Right ventricle myocardium superior (tissue), 1 donor: ENCODE measurements around the gene ZBTB40. TPM values are rescaled to one million over a fixed set of nuclear protein-coding genes. Genes with fewer than 3 reads are reported as not detected.

Experiments
- ATAC-seq: fragments of 200-7000 bp; cut with Tn5 transposase; one replicate; pipeline ENCODE4 v1.9.1; 2020; ENCODE audit warnings: mild to moderate bottlenecking; ENCODE audit not compliant: poor library complexity
- DNase-seq: peaks from one replicate; pipeline ENCODE4 v3.0.0-alpha.2; 2020
- intact Hi-C: fragments of 100-400 bp; cut with DNase I; formaldehyde crosslinking; loops from one replicate; pipeline ENCODE4 v1.11.2; 2022
- long read RNA-seq: library from polyadenylated mRNA; unstranded; transcript quantifications from one replicate; pipeline ENCODE4 v2.0.0, GENCODE V29; 2021
- total RNA-seq: library from RNA; stranded (reverse); fragmentation: NEBNext Ultra II Directional; extraction: Animal tissue kit (Norgen Biotek cat#: 25700); gene quantifications from one replicate; pipeline ENCODE4 v1.2.1, GENCODE V29; 2021
- donor health status: DM: no; HTN: yes; CAD: no; lungs with severe emphysema.

The ZBTB40 gene
- 15.0 TPM for total RNA-seq
- long read RNA-seq, full-length matches to known transcripts: 2 of 53 reads
- long read RNA-seq, partial matches to known transcripts: 51 of 53 reads
- long read RNA-seq, other reads (novel, unspliced or antisense): 0 of 53 reads

GRCh38 chr1:22451702-22452480 lies at the start of gene ZBTB40:
Gene ZBTB40, plus strand, starts transcription at chr1:22451851. Its CDS starts 38,098 bp downstream, at chr1:22489949.
- peak; percentile 97 for ATAC-seq
- DNase-seq: peak; percentile 99
- intact Hi-C loops: no loop called here

- intact Hi-C loops: no loop called here
- DNase-seq (no peak), ATAC-seq (no peak)
Measured at GRCh38 chr1:22402356-22403053, 49.1 kb upstream of the ZBTB40 start.

- no peak for ATAC-seq
- DNase-seq: no peak
- intact Hi-C loops: no loop called here
Measured at GRCh38 chr1:22404486-22404885, 47.2 kb upstream of the ZBTB40 start.

GRCh38 chr1:22406722-22407495 lies 44.7 kb upstream of the ZBTB40 start:
- DNase-seq (no peak), ATAC-seq (no peak)
- intact Hi-C loops: no loop called here

GRCh38 chr1:22408230-22408629 lies 43.4 kb upstream of the ZBTB40 start:
- DNase-seq (no peak), ATAC-seq (no peak)
- intact Hi-C loops: no loop called here

GRCh38 chr1:22410401-22410800 lies 41.2 kb upstream of the ZBTB40 start:
- intact Hi-C loops: loop anchor here (10.0 kb wide), 1 partner anchor 306 kb away; no protein-coding TSS in a partner anchor
- DNase-seq: no peak
- ATAC-seq: no peak

- intact Hi-C loops: loop anchor here (10.0 kb wide), 1 partner anchor 306 kb away; no protein-coding TSS in a partner anchor
- DNase-seq (no peak), ATAC-seq (no peak)
Measured at GRCh38 chr1:22410928-22411495, 40.6 kb upstream of the ZBTB40 start.

GRCh38 chr1:22411589-22411988 lies 40.1 kb upstream of the ZBTB40 start:
- ATAC-seq (no peak), DNase-seq (no peak)
- intact Hi-C loops: loop anchor here (10.0 kb wide), 1 partner anchor 307 kb away; no protein-coding TSS in a partner anchor

- no peak for DNase-seq
- no peak for ATAC-seq
- intact Hi-C loops: loop anchor here (10.0 kb wide), 1 partner anchor 308 kb away; no protein-coding TSS in a partner anchor
Measured at GRCh38 chr1:22412932-22413727, 38.5 kb upstream of the ZBTB40 start.

- ATAC-seq (no peak), DNase-seq (no peak)
- intact Hi-C loops: loop anchor here (10.0 kb wide), 1 partner anchor 309 kb away; no protein-coding TSS in a partner anchor
Measured at GRCh38 chr1:22413799-22414198, 37.9 kb upstream of the ZBTB40 start.

- no peak for ATAC-seq
Measured at GRCh38 chr1:22414244-22414751, 37.4 kb upstream of the ZBTB40 start.

GRCh38 chr1:22415489-22415888 lies 36.2 kb upstream of the ZBTB40 start:
- ATAC-seq: no peak
- intact Hi-C loops: loop anchor here (10.0 kb wide), 1 partner anchor 311 kb away; no protein-coding TSS in a partner anchor

More at GRCh38 chr1:22414244-22414751, 37.4 kb upstream of the ZBTB40 start:
- intact Hi-C loops: loop anchor here (10.0 kb wide), 1 partner anchor 309 kb away; no protein-coding TSS in a partner anchor
- no peak for DNase-seq

GRCh38 chr1:22416555-22417454 lies 34.8 kb upstream of the ZBTB40 start:
- intact Hi-C loops: loop anchor here (10.0 kb wide), 1 partner anchor 312 kb away; no protein-coding TSS in a partner anchor

More at GRCh38 chr1:22415489-22415888, 36.2 kb upstream of the ZBTB40 start:
- DNase-seq: no peak

GRCh38 chr1:22417466-22417865 lies 34.2 kb upstream of the ZBTB40 start:
- ATAC-seq: no peak
- intact Hi-C loops: loop anchor here (10.0 kb wide), 1 partner anchor 313 kb away; no protein-coding TSS in a partner anchor

More at GRCh38 chr1:22416555-22417454, 34.8 kb upstream of the ZBTB40 start:
- DNase-seq: peak; percentile 72
- ATAC-seq: peak; percentile 62

GRCh38 chr1:22418312-22418711 lies 33.3 kb upstream of the ZBTB40 start:
- no peak for ATAC-seq
- intact Hi-C loops: loop anchor here (10.0 kb wide), 1 partner anchor 314 kb away; no protein-coding TSS in a partner anchor
- no peak for DNase-seq

More at GRCh38 chr1:22417466-22417865, 34.2 kb upstream of the ZBTB40 start:
- DNase-seq: no peak

GRCh38 chr1:22418933-22419382 lies 32.7 kb upstream of the ZBTB40 start:
- intact Hi-C loops: loop anchor here (10.0 kb wide), 1 partner anchor 314 kb away; no protein-coding TSS in a partner anchor
- DNase-seq (no peak), ATAC-seq (peak; percentile 76)
